GM21423 (cell line): ENCODE measurements around the gene CEP72.

ENCODE experiments used
- ATAC-seq: cut with Tn5 transposase; IDR thresholded peaks from one replicate; pipeline ENCODE4 v1.9.1; 2021; ENCODE audit warnings: mild to moderate bottlenecking, moderate library complexity; ENCODE audit not compliant: unreplicated experiment

The CEP72 gene

GRCh38 chr5:652023-652515 lies 39.9 kb downstream of the CEP72 start:
- no peak for ATAC-seq

GRCh38 chr5:652773-653350 lies 40.7 kb downstream of the CEP72 start:
- no peak for ATAC-seq

- ATAC-seq, result no peak
Observed at GRCh38 chr5:654071-654778, 42.1 kb downstream of the CEP72 start.

- no peak for ATAC-seq
Observed at GRCh38 chr5:655406-655805, 43.3 kb downstream of the CEP72 start.

GRCh38 chr5:657570-657969 lies 45.4 kb downstream of the CEP72 start:
- ATAC-seq, result no peak

- ATAC-seq, result no peak
Observed at GRCh38 chr5:658103-658502, 46.0 kb downstream of the CEP72 start.

GRCh38 chr5:659496-660263 lies 47.5 kb downstream of the CEP72 start:
- no peak for ATAC-seq

GRCh38 chr5:660491-661030 lies 48.4 kb downstream of the CEP72 start:
- no peak for ATAC-seq

- no peak for ATAC-seq
Observed at GRCh38 chr5:661891-662750, 50.0 kb downstream of the CEP72 start.

- ATAC-seq, result no peak
Observed at GRCh38 chr5:662751-663435, 50.8 kb downstream of the CEP72 start.

GRCh38 chr5:663436-664342 lies 51.5 kb downstream of the CEP72 start:
- no peak for ATAC-seq

- ATAC-seq, result no peak
Observed at GRCh38 chr5:664343-664993, 52.3 kb downstream of the CEP72 start.

- no peak for ATAC-seq
Observed at GRCh38 chr5:664994-665360, 52.8 kb downstream of the CEP72 start.

GRCh38 chr5:665541-665955 lies 53.4 kb downstream of the CEP72 start:
- no peak for ATAC-seq

GRCh38 chr5:665956-666711 lies 54.0 kb downstream of the CEP72 start:
- ATAC-seq, result no peak

GRCh38 chr5:666816-667498 lies 54.8 kb downstream of the CEP72 start:
- ATAC-seq, result no peak

GRCh38 chr5:668283-668995 lies 56.3 kb downstream of the CEP72 start:
- no peak for ATAC-seq
